CD4-positive, alpha-beta T cell treated with Interleukin-15 for 4 hours (primary cell): Measurements from ENCODE around the gene RESP18.
"Not testable (repeated sequence)": the region's sequence is repeated elsewhere in the genome, so short reads cannot be mapped to it uniquely, and the experiment has no call there.

Experiments
- DNase-seq: peaks from one replicate; pipeline ENCODE4 v3.0.0-alpha.2; 2020; ENCODE audit warnings: low spot score

RESP18 gene

GRCh38 chr2:219325657-219326315 lies 6.8 kb downstream of the RESP18 start:
- DNase-seq: no peak

- DNase-seq: no peak
Measured at GRCh38 chr2:219325136-219325535, 7.4 kb downstream of the RESP18 start.

- no peak for DNase-seq
Measured at GRCh38 chr2:219323434-219323833, 9.1 kb downstream of the RESP18 start.

GRCh38 chr2:219314804-219315468 lies 17.6 kb downstream of the RESP18 start:
- DNase-seq: no peak

GRCh38 chr2:219312683-219313263 lies 19.8 kb downstream of the RESP18 start:
- DNase-seq: not testable (repeated sequence)

- no peak for DNase-seq
Measured at GRCh38 chr2:219309278-219309677, 23.3 kb downstream of the RESP18 start, which contains the start of gene PTPRN. TSS of gene PTPRN (minus strand) at chr2:219309401. CDS start at chr2:219309332, 69 bp downstream.

- peak; percentile 52 for DNase-seq
Measured at GRCh38 chr2:219308142-219309101, 24.1 kb downstream of the RESP18 start.

DNA sequence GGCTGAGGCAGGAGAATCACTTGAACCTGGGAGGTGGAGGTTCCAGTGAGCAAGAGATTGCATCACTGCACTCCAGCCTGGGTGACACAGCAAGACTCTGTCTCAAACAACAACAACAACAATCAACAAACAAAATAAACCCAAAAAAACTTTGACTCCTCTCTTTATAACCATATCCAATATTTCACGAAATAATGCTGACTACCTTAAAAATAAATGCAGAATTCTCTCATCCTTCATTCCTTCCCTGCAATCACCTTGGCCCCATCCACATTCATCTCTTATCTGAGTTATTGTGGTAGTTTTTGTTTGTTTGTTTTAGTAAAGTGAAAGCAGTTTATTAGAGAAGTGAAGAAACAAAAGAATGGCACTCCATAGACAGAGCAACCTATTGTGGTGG lies 26.5 kb downstream of the RESP18 start:
- DNase-seq: no peak

DNA sequence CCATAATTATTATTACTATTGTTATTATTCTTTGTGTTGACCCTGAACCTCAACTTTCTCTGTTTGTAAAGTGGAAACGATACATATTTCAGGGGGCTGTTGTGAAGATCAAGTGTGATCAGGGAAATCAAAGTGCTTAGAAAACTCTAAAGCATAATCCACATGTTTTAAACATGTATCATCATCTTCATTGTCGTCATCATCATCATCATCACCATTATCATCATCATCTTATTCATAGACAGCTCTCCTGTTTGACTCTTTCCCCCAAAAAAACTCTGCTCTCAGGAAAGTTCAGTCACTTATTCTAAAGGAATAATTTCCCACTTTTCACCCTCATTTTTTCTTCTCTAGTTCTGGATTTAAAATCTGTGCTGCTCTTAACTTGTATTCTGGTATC lies 28.3 kb downstream of the RESP18 start:
- DNase-seq: no peak

- no peak for DNase-seq
Measured at GRCh38 chr2:219302412-219302968, 30.1 kb downstream of the RESP18 start.

GRCh38 chr2:219300022-219300421 lies 32.5 kb downstream of the RESP18 start:
- DNase-seq: no peak

DNA sequence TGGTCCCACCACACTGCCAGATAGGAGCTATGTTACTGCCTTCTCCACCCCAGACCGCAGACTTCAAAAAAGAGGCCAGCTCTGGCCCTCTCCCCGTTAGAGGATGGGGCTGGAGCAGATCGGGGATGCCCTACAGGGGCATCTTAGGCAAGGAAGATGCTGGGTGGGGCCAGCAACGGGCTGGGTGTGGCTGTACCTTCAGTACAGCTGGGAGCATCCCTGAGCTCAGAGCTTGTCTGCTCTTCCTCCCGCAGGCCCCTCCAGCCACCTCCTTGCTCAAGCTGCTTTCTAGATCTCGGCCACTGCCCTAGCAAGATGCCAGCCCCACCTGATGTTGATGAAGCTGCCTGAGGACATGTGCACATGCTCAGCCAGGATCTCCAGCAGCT lies 33.2 kb downstream of the RESP18 start:
- DNase-seq: no peak

DNA sequence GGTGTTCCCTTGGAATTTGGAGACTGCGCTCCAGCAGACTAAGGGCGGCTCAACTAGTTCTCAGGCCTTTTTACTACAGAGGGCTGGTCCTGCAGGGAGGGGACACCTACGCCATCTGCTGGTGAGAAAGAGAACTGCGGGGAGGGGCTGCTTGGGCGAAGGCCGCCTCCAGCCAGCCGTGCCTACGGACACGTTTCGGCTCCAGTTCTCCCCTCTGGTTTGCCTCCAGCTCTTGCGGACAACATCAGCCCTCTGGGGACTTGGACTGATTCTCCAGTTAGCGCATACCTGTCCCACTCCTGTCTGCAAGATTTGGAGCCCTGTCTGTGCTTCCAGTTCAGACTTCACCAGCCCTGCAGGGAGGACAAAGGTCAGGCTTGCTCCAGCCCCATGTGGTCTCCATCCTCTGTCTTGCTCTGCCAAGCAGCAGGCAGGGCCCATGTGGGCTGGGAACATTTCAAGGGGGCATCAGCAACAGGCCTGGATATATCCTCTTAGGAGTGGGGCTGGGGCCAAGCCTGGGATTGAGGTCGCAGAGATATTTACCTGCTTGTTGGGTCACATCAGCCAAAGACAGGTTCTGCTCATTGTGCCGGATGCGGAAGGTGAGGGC lies 33.7 kb downstream of the RESP18 start:
- peak; percentile 89 for DNase-seq

- no peak for DNase-seq
Measured at GRCh38 chr2:219297766-219298456, 34.6 kb downstream of the RESP18 start.

DNA sequence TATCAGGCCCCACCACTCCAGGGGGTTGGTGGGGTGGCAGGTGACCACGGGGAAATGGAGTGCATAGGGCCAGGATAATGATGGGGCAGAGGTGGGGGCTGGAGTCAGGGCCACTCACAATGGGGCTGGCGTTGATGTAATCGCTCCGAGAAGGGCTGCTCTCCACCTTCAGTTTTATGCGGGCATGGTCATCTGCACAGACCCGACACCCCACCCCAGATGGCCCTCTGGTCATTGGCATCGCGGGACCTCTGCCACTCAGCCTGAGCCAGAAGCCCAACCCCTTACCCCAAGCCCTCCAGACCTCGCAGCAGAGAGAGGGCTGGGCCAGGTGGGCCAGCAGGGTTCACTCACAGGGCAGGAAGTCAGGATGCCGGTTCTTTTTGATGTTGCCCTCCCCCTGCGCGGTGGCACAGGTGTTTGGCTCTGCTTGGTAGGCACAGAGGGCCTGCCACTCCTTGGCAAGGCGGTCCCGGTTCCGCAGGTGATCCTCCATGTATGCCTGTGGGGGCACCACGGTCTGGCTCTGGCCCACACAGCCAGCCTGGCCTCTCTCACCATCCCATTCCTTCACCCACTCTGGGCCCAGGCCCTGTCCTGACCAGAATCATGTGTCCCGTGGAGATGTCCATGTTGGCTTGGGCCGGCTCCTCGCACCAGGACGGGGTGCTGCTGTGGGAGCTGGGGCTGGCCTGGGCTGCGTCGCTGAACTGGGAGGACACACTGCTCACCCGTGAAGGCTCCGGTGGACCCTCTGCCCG lies 35.7 kb downstream of the RESP18 start:
- no peak for DNase-seq

- DNase-seq: no peak
Measured at GRCh38 chr2:219296142-219296541, 36.4 kb downstream of the RESP18 start.

- DNase-seq: peak; percentile 92
Measured at GRCh38 chr2:219294356-219295351, 37.9 kb downstream of the RESP18 start.

DNA sequence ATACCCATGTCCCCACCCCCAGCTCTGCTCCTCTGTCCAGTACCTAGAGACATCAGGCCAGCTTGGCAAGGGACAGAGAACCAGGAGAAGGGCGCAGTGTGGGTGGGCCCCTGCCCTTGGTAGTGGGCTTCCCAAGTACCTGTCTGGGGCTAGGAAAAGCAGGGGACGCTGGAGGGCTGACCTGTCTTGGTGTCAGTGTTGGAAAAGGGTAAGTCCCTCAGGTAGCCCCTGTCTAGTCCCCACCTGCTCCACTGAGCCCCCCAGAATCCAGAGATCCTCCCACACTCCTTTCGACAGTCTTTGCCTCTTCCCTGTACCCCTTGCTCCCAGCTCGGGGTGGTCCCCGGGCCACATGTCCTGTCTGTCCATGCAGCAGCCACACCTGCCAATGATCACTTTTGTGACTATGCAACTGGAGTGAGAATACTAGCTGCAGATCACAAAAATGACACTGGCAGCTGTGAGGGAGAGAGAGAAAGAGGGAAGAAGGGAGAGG lies 38.8 kb downstream of the RESP18 start:
- DNase-seq: no peak

- DNase-seq: no peak
Measured at GRCh38 chr2:219292616-219293015, 39.9 kb downstream of the RESP18 start.
